HepG2 (cell line): ENCODE measurements around the gene KLHL40. TPM values are rescaled to one million over a fixed set of nuclear protein-coding genes. Genes with fewer than 3 reads are reported as not detected.

Experiments
- AHDC1 ChIP-seq: sonication (generic); formaldehyde crosslinking; IDR thresholded peaks from 2 replicates; pipeline ENCODE4 v1.5.1; 2020; ENCODE audit warnings: mild to moderate bottlenecking, missing genetic modification reagents, borderline replicate concordance
- CENPX ChIP-seq: sonication (generic); formaldehyde crosslinking; IDR thresholded peaks from 2 replicates; pipeline ENCODE4 v1.9.0; 2021; ENCODE audit warnings: mild to moderate bottlenecking, missing genetic modification reagents, moderate library complexity
- FOXA3 ChIP-seq: IDR thresholded peaks from 2 replicates; pipeline ENCODE4 v1.6.1; 2016; ENCODE audit warnings: missing genetic modification reagents, missing compliant biosample characterization
- KLF11 ChIP-seq: IDR thresholded peaks from 2 replicates; pipeline ENCODE4 v1.6.1; 2016; ENCODE audit warnings: missing compliant biosample characterization
- MATR3 ChIP-seq: sonication (generic); formaldehyde crosslinking; IDR thresholded peaks from 2 replicates; pipeline ENCODE4 v1.4.0; 2020; ENCODE audit warnings: missing genetic modification reagents
- SP2 ChIP-seq: sonication (generic); formaldehyde crosslinking; IDR thresholded peaks from 2 replicates; pipeline ENCODE4 v1.5.1; 2020; ENCODE audit warnings: mild to moderate bottlenecking, missing genetic modification reagents
- TBP ChIP-seq: sonication (generic); formaldehyde crosslinking; IDR thresholded peaks from 2 replicates; pipeline ENCODE4 v1.5.0; 2020; ENCODE audit warnings: missing genetic modification reagents
- ZBTB43 ChIP-seq: sonication (generic); formaldehyde crosslinking; conservative IDR thresholded peaks from 2 replicates; pipeline ENCODE4 v1.4.0; 2020; ENCODE audit warnings: missing genetic modification reagents
- ZBTB44 ChIP-seq: sonication (generic); formaldehyde crosslinking; IDR thresholded peaks from 2 replicates; pipeline ENCODE4 v1.4.0; 2020; ENCODE audit warnings: missing genetic modification reagents
- ZC3H4 ChIP-seq: sonication (generic); formaldehyde crosslinking; IDR thresholded peaks from 2 replicates; pipeline ENCODE4 v1.4.0; 2020; ENCODE audit warnings: missing genetic modification reagents, borderline replicate concordance
- ZFP62 ChIP-seq: sonication (generic); formaldehyde crosslinking; IDR thresholded peaks from 2 replicates; pipeline ENCODE4 v1.4.0; 2020; ENCODE audit warnings: missing genetic modification reagents
- ZNF224 ChIP-seq: sonication (generic); formaldehyde crosslinking; IDR thresholded peaks from 2 replicates; pipeline ENCODE4 v1.5.0; 2020; ENCODE audit warnings: mild to moderate bottlenecking, missing genetic modification reagents
- ZNF225 ChIP-seq: sonication (generic); formaldehyde crosslinking; IDR thresholded peaks from 2 replicates; pipeline ENCODE4 v1.4.0; 2020; ENCODE audit warnings: mild to moderate bottlenecking, missing genetic modification reagents
- ZNF446 ChIP-seq: sonication (generic); formaldehyde crosslinking; IDR thresholded peaks from 2 replicates; pipeline ENCODE4 v1.5.0; 2020; ENCODE audit warnings: mild to moderate bottlenecking, missing genetic modification reagents
- ZNF512B ChIP-seq: sonication (generic); formaldehyde crosslinking; IDR thresholded peaks from 2 replicates; pipeline ENCODE4 v1.5.1; 2020; ENCODE audit warnings: missing genetic modification reagents, mild to moderate bottlenecking, borderline replicate concordance
- ZNF549 ChIP-seq: sonication (generic); formaldehyde crosslinking; IDR thresholded peaks from 2 replicates; pipeline ENCODE4 v1.5.0; 2020; ENCODE audit warnings: missing genetic modification reagents
- ZNF747 ChIP-seq: sonication (generic); formaldehyde crosslinking; IDR thresholded peaks from 2 replicates; pipeline ENCODE4 v1.8.1; 2023; ENCODE audit warnings: missing genetic modification reagents, mild to moderate bottlenecking, borderline replicate concordance
- ZSCAN21 ChIP-seq: sonication (generic); formaldehyde crosslinking; IDR thresholded peaks from 2 replicates; pipeline ENCODE4 v1.8.0; 2022; ENCODE audit warnings: mild to moderate bottlenecking, missing genetic modification reagents, moderate library complexity, borderline replicate concordance
- ZSCAN29 ChIP-seq: sonication (generic); formaldehyde crosslinking; conservative IDR thresholded peaks from 2 replicates; pipeline ENCODE4 v1.4.0; 2020; ENCODE audit warnings: mild to moderate bottlenecking, missing genetic modification reagents
- polyA plus RNA-seq, 8 experiments: library from polyadenylated mRNA; depleted of rRNA in 3 of 8; stranded (reverse) in 7 of 8; unstranded in 1 of 8; fragments of >200 nt; fragmentation: Illumina TruSeq in 4 of 8; extraction: Trizol in 4 of 8; gene quantifications; 2 replicates each; pipeline versions ENCODE4 v1.2.1 to v1.2.3, GENCODE V29; 2011 to 2016; ENCODE audit warnings: low read depth in 4 of 8, missing spikeins in 1 of 8, mixed read lengths in 1 of 8; ENCODE audit not compliant: insufficient read depth in 1 of 8
- total RNA-seq, 5 experiments: library from RNA; depleted of rRNA; stranded (reverse); fragments of >200 nt; fragmentation: Illumina TruSeq; extraction: Trizol; gene quantifications; 2 replicates each; pipeline ENCODE4 v1.2.3, GENCODE V29; 2016; ENCODE audit warnings: low read depth in 1 of 5

Gene KLHL40
- total and polyA plus RNA-seq, 2 of the 13 experiments (the other 11 are each of a cell fraction or from before 2014, with no cell fraction given) = not detected

GRCh38 chr3:42732196-42732828 lies 47.0 kb downstream of the KLHL40 start (continued):
- TF ChIP-seq AHDC1 (CRISPR knock-in tag) (no peak), SP2 (CRISPR knock-in tag) (no peak), ZNF512B (CRISPR knock-in tag) (no peak), ZNF549 (CRISPR knock-in tag) (no peak), ZNF224 (CRISPR knock-in tag) (no peak), ZNF747 (CRISPR knock-in tag) (peak; percentile 78), ZSCAN29 (CRISPR knock-in tag) (peak; percentile 65; the same call in 1 of the 2 replicates), MATR3 (CRISPR knock-in tag) (no peak), ZSCAN21 (CRISPR knock-in tag) (no peak; the same call in 1 of the 2 replicates), CENPX (CRISPR knock-in tag) (no peak), TBP (no peak), ZBTB44 (CRISPR knock-in tag) (no peak), FOXA3 (CRISPR knock-in tag) (peak; percentile 94), KLF11 (CRISPR knock-in tag) (peak; percentile 50; the same call in 1 of the 2 replicates), ZFP62 (CRISPR knock-in tag) (no peak), ZNF225 (CRISPR knock-in tag) (no peak), ZNF446 (CRISPR knock-in tag) (no peak), ZBTB43 (CRISPR knock-in tag) (0 out of 2 replicates have a peak, but pooled peaks have one; percentile 21), ZC3H4 (CRISPR knock-in tag) (no peak)
